ENCODE measurements around the gene CREBBP.

DNA sequence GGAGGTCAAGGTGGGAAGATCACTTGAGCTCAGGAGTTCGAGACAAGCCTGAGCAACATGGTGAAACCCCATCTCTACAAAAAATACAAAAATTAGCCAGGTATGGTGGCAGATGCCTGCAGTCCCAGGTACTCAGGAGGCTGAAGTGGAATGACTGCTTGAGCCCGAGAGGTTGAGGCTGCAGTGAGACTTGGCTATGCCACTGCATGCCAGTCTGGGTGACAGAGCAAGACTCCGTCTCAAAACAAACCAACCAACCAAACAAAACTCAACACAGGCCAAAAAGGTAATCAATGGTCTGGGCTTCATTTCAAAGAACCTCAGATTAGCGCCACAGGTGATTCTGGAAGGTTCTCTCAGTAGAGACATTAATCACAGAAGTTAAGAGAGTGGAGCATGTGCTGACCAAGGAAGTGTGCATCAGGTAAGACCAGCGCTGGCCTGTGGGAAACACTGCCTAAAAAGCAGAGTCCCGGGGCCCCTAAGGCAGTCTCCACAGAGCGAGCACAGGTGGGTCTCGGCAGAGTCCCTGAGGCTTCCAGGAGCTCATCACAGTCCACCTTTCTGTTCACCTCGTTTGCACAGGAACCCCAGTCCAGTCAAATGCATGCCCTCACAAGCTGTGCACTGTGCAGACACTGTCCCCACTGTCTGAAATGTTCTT, 91.7 kb downstream of the CREBBP start:
- TF ChIP-seq POLR2A (IDR thresholded peaks at IDR 0.05) (no peak), POLR2AphosphoS5 (IDR thresholded peaks at IDR 0.05) (no peak)
- TF ChIP-seq, protein P1, sequence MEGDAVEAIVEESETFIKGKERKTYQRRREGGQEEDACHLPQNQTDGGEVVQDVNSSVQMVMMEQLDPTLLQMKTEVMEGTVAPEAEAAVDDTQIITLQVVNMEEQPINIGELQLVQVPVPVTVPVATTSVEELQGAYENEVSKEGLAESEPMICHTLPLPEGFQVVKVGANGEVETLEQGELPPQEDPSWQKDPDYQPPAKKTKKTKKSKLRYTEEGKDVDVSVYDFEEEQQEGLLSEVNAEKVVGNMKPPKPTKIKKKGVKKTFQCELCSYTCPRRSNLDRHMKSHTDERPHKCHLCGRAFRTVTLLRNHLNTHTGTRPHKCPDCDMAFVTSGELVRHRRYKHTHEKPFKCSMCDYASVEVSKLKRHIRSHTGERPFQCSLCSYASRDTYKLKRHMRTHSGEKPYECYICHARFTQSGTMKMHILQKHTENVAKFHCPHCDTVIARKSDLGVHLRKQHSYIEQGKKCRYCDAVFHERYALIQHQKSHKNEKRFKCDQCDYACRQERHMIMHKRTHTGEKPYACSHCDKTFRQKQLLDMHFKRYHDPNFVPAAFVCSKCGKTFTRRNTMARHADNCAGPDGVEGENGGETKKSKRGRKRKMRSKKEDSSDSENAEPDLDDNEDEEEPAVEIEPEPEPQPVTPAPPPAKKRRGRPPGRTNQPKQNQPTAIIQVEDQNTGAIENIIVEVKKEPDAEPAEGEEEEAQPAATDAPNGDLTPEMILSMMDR (IDR thresholded peaks at IDR 0.05) = no peak
